ENCODE results near the gene ANP32B.

The ANP32B gene

DNA sequence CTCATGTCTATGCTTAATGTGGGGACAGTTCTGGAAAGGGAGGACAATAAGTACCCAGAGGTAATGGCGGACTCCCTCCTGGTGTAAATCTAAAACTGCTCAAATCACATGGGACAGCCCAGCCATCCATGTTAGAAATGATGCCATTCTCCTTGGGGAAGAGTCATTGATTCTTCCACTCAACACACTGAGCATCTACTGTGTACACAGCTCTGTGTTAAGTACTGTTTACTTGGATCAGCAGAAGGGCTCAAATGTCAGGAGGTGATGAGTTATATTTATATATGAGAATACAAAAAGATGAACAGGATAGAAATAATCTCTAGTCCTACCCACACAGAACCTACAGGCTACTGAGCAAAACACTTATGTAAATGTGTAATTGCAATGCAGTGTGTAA lies 41.6 kb downstream of the ANP32B start:
- DNase-seq (ENCODE audit: low read depth, low spot score): no peak

- DNase-seq (ENCODE audit: low read depth, low spot score): no peak
Observed at GRCh38 chr9:98031169-98031568, 48.0 kb downstream of the ANP32B start.

- DNase-seq (ENCODE audit: low read depth, low spot score): no peak
Observed at GRCh38 chr9:98031935-98032334, 48.8 kb downstream of the ANP32B start.

DNA sequence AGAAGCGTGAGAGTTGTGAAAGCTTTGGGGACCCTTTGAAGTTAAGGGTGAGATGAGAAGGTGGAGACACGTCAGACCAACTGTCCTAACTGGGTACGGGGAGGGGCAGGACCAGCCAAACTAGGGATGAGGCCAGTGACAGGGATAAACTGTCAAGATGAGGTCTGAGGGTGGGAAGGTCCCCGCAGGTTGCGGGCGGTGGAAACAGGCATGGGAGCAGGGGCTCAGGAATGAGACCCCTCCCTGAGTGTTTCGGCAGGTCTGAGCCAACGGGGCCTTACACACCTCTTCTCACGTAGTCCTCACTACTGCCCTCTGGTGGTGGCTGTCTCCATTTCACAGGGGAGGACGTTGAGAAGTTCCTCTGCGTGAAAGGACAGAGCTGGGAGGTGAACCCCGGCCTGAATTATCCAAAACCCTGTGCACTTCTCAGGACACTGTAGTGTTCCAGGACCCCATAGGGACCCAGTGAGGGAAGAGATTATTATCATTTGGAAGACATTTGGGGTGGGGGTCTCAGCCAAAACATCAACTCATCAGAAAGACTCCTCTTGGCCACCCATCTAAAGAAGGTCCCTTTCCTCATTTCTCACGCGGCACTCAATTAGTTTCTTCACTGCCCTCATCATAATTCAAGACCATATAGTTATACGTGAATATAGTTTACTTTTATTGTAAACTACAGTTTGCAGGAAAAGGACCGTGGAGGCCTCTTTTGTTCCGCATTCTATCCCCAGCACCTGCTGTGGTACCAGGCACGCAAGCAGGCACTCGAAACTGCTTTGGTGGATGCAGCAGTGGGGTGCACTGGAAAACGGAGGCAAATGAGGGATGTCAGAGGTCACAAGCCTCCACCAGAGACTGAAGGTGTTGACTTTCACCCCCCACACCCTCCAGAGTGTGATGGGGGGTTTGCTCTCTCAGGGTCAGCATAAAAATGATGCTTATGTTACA lies 51.7 kb downstream of the ANP32B start:
- peak; percentile 82 for DNase-seq (ENCODE audit: low read depth, low spot score)

DNA sequence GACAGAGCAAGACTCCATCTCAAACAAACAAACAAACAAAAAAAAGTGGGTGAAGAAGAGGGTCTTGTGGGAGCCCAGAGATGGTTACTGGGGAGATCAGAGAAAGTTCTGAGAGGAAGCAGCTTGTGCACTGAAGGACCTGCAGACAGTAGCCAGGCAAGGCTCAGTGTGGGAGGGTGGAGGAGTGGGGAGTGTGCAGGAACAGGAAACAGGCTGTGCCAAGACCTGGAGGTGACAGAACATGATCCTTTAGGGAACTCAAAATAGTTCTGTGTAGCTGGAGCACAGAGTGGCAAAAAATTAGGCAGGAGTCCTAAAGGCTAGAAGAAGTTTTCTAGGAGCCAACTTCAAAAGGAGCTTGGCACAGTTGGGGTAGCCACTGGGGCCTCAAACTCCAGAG lies 54.2 kb downstream of the ANP32B start:
- DNase-seq (ENCODE audit: low read depth, low spot score): no peak

DNA sequence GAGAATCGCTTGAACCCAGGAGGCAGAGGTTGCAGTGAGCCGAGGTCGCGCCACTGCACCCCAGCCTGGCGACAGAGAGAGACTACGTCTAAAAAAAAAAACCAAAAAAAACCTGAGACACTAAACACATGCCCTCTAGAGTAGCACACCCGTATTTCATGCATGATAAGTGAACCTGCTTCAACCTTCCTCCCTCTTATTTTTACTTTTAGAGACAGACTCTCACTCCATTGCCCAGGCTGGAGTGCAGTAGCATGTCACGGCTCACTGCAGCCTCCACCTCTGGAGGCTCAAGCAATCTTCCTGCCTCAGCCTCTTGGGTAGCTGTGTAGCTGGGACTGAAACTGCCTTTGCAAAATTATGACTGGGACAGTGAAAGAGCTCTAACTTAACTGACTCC lies 55.8 kb downstream of the ANP32B start:
- DNase-seq (ENCODE audit: low read depth, low spot score): no peak

DNA sequence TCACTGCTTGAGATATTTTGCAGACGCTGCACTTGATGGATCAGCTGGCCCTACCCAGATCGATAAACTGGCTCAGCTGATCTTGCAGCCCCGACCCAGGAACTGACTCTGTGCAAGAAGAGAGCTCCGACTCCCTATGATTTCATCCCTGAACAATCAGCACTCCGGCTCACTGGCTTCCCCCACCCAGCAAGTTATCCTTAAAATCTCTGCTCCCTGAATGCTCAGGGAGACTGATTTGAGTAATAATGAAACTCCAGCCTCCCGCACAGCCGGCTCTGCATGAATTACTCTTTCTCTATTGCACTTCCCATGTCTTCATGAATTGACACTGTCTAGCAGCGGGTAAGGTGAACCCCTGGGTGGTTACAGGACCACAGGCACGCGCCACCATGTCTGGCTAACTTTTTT lies 56.5 kb downstream of the ANP32B start:
- no peak for DNase-seq (ENCODE audit: low read depth, low spot score)

GRCh38 chr9:98040212-98040611 lies 57.1 kb downstream of the ANP32B start:
- no peak for DNase-seq (ENCODE audit: low read depth, low spot score)

GRCh38 chr9:98043915-98044314 lies 60.8 kb downstream of the ANP32B start:
- DNase-seq (ENCODE audit: low read depth, low spot score): no peak

DNA sequence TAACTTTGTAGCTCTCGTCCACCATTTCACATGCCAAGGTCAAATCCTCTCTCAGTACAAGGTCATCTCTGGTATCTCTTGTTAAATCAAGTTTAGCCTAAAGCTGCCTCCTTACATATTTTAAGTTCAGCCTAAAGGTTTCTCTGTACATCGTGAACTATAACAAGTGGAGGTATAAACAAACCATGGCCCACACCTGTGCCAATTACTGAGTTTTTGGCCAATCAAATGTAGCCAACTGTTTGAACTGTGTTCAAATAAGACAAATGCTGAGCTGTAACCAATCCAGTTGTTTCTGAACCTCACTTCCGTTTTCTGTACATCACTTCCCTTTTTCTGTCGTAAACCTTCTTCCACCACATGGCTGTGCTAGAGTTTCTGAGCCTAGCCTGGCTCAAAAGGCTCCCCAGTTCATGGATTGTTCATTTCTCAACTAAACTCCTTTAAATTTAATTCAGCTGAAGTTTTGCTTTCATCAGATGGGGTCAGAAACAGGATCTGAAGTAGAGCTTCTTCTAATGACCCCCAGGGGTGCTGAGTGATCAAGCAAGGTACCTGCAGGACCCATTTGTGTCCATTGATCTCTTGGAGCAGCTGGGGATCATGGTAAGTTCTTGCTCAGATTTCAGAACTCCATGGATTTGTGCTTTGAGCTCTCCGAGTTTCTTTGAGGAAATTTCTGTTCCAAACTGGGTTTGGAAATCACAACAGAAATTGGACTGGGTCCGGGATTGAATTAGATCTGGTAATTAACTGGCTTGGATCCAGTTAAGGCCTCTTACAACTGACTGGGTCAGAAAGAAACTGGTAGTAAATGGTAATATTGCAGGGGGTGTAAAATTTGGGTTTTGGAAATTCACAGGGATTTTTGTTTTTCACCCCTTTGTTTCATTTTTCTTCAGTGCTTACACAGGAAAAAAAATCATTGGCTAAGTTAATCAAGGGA lies 62.4 kb downstream of the ANP32B start:
- DNase-seq (ENCODE audit: low read depth, low spot score): no peak

DNA sequence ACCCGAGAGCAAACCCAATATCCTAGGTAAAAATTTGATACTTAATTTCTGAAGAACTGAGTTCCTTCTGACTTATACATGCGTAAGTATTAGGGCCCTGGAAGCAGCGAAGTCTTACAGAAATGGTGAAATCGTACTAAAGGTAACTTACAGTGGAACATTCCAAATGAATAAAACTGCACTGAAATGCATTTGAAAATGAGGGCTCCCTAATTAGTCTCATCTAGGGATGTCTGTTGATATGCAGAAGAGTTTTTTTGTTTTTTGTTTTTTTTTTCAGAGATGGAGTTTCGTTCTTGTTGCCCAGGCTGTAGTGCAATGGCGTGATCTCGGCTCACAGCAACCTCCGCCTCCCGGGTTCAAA lies 63.0 kb downstream of the ANP32B start:
- no peak for DNase-seq (ENCODE audit: low read depth, low spot score)

DNA sequence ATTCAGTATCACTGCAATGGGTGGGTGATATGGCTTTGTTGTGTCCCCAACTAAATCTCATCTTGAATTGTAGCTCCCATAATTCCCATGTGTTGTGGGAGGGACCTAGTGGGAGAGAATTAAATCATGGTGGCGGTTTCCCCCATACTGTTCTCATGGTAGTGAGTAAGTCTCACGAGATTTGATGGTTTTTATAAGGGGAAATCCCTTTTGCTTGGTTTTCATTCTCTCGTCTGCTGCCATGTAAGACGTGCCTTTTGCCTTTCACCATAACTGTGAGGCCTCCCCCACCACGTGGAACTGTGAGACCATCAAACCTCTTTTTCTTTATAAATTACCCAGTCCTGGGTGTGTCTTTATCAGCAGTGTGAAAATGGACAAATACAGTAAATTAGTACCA lies 63.9 kb downstream of the ANP32B start:
- DNase-seq (ENCODE audit: low read depth, low spot score): no peak

GRCh38 chr9:98049288-98050072 lies 66.3 kb downstream of the ANP32B start:
- no peak for DNase-seq (ENCODE audit: low read depth, low spot score)

- no peak for DNase-seq (ENCODE audit: low read depth, low spot score)
Observed at GRCh38 chr9:98050351-98050750, 67.2 kb downstream of the ANP32B start.

- no peak for DNase-seq (ENCODE audit: low read depth, low spot score)
Observed at GRCh38 chr9:98054376-98054951, 71.3 kb downstream of the ANP32B start.

DNA sequence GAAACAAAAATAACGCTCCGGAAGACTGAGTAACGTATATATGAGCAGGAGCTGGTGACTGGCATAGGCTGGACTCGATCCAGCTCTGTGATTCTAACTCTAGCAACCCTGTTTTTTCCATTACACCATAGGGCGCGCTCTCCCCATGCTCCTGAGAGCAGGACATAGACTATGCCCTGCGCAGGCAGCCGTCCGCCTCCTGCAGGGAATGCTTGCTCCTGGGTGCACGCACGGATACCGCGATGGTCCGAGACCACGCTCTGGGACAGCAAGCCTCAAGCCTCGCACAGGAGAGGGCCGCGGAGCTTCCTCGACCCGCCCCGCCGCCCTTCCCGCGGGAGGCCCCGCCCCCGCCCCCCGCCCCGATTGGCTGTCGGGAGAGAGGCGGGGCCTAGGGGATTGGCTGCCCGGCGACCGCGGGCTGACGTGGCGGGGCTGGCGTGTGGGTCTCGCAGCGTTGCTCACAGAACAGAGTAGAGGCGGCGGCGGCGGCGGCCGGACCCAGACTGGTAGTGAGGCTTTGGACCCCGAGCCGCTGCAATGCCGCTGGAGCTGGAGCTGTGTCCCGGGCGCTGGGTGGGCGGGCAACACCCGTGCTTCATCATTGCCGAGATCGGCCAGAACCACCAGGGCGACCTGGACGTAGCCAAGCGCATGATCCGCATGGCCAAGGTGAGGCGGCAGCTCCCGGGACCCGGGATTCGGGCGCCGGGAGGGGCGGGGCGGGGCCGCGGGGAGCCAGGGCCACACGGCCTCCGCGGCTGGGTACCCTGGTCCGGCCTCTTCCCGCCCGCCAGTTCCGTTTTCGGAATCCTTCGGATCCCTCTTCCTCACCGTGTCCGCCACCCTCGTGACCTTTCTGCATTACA lies 73.4 kb downstream of the ANP32B start, which contains the start of gene NANS:
NANS (plus strand) TSS at position 464 of the 869 bp plus-strand sequence; CDS start at position 541, 77 bp downstream.
- peak; percentile 79 for DNase-seq (ENCODE audit: low read depth, low spot score)

DNA sequence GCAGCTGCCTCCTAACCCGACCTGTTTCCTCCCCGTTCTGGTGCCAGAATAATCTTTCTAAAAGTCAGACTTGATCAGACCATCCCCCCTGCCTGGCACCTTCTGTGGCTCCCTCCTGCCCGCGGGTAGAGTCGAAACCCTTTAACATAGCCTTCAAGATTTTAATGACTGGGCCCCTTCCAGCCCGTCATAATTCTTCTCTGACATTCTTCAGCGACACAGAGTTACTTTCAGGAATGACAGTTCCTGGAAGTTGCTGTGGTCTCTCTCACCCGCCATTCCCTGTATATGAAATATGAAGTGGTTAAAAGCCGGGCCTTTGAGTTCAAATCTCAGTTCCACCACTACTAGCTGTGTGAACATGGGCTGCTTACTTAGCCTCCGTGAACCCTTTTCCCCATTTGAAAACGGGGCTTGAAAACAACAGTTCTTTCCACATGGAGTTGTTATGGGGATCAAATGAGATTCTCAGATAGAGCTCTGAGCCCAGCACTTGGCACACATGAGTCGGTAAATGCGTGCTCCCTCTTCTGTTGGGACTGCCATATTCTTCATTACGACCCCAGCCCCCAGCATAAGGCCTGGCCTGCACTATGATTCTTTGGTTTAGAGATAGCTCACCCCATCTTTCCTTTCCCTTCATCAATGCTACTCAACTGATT lies 74.1 kb downstream of the ANP32B start:
- DNase-seq (ENCODE audit: low read depth, low spot score): no peak

DNA sequence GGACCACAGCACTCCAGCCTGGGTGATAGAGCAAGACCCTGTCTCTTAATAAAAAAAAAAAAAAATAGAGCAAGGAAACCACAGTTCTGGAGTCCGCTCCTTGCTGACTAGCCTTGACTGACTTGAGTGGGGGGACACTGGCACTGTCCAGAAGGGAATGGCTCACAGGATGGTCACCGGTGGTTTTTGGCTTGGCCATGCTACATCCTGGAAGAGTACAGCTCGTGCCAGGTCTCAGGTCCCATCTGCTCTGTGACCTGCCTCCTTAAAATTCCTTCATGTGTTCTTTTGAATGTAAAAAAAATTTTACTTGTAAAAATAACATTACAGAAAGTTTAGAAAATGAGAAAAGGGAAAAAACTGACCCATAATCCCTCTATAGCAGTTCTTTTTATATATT lies 79.0 kb downstream of the ANP32B start:
- no peak for DNase-seq (ENCODE audit: low read depth, low spot score)

GRCh38 chr9:98064623-98065392 lies 81.7 kb downstream of the ANP32B start:
- no peak for DNase-seq (ENCODE audit: low read depth, low spot score)
